ENCODE measurements around the gene TMBIM1.

GRCh38 chr2:218255446-218255845 lies 36.9 kb downstream of the TMBIM1 start:
- TF ChIP-seq POLR2A (IDR thresholded peaks at IDR 0.05), result no peak
- no peak for TF ChIP-seq CTCF (IDR thresholded peaks at IDR 0.05)
